HG02642 (cell line): ENCODE results near the gene C11orf98.
"Not testable (repeated sequence)": the region's sequence is repeated elsewhere in the genome, so short reads cannot be mapped to it uniquely, and the experiment has no call there.

ENCODE experiments used
- ATAC-seq: cut with Tn5 transposase; IDR thresholded peaks from one replicate; pipeline ENCODE4 v1.9.1; 2021; ENCODE audit warnings: mild to moderate bottlenecking; ENCODE audit not compliant: unreplicated experiment, poor library complexity

C11orf98 gene

GRCh38 chr11:62616957-62617356, 48.1 kb downstream of the C11orf98 start:
- ATAC-seq: not testable (repeated sequence)

- ATAC-seq: no peak
Observed at GRCh38 chr11:62615521-62615920, 49.5 kb downstream of the C11orf98 start.

GRCh38 chr11:62614275-62614674, 50.7 kb downstream of the C11orf98 start:
- ATAC-seq: no peak

GRCh38 chr11:62613291-62613778, 51.7 kb downstream of the C11orf98 start:
- no peak for ATAC-seq
